ENCODE data around the gene TRAPPC2B.

DNA sequence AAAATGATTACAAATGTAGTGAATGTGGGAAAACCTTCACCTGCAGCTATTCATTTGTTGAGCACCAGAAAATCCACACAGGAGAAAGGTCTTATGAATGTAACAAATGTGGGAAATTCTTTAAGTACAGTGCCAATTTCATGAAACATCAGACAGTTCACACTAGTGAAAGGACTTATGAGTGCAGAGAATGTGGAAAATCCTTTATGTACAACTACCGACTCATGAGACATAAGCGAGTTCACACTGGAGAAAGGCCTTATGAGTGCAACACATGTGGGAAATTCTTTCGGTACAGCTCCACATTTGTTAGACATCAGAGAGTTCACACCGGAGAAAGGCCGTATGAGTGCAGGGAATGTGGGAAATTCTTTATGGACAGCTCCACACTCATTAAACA, 35.5 kb downstream of the TRAPPC2B start:
- TF ChIP-seq EZH2 (IDR thresholded peaks at IDR 0.05; ENCODE audit: insufficient read depth, poor library complexity, severe bottlenecking) (no peak), EZH2phosphoT487 (IDR thresholded peaks at IDR 0.05; ENCODE audit: insufficient read depth, low read depth) (no peak)
